Hematopoietic multipotent progenitor cell treated with erythropoietin and hydrocortisone succinate and interleukin-3 and kit ligand, for 6 days (in vitro differentiated cells): ENCODE measurements around the gene SLC50A1.
"Not testable (repeated sequence)": the region's sequence is repeated elsewhere in the genome, so short reads cannot be mapped to it uniquely, and the experiment has no call there.

Experiments used
- DNase-seq: peaks from one replicate; pipeline ENCODE4 v3.0.0-alpha.2; 2015

The SLC50A1 gene

DNA sequence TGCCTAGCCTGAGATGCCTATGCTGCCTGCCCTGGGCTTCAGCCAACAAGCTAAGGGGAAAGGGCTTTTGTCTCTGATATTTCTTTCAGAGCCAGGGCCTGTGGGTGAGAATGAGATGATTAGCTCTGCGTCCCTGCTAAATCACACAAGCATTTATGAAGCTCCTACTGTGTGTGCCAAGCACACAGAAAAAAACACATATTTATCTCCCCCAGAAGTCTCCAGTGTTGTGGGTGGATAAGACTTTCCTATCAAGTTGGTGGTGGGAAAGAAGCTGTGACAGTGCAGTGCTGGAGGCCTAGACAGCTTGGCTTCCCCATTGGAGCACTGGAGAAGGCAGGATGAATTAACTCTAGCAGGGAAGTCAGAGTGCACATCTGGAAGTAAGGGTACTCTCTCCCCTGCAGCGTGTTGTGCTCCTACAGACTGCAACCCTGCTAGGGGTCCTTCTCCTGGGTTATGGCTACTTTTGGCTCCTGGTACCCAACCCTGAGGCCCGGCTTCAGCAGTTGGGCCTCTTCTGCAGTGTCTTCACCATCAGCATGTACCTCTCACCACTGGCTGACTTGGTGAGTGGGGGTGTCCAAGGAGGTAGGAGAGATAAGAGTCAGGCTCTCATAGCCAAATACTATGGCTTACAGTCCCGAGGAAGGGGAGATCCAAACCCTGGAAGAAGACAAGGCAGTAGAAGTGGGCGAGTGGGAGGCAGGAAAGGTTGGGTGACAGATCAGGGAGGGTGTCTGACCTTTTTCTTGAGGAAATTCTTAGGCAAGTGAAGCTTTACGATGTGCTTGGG is 1.7 kb downstream of the SLC50A1 start:
- DNase-seq: peak; percentile 68

DNA sequence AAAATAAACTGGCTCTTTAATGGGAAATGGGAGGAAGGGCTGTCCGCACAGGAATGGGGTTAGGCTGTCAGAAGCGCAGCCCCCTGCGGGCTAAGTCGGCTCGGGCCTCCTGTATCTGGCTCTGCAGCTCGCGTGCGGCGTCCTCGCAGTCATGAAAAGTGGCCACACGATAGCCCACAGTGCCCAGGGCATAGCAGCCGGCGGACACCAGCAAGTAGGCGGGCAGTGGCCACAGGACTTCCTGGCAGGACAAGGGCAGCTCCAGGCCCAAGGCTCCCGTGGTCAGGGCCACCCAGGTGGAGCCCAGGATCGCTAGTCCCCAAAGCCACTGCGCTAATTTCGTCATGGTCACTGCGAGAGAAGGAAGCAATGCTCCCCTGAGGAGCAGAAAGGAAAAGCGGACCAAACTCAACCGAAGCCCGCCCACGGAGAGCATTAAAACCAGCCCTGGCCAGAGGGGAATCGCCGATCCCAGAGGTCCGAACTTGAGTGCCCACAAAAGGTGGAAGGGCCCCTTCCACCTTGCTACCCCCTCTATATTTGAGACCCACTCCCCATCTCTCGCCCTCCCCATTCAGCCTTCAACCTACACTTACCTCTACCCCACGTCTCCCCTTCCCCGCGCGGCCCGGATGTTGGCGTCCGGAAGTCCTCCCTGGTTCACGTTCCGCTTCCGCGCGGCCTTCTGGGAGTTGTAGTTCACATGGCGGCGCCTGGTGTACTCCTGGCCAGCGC is 4.4 kb downstream of the SLC50A1 start, which contains the start of gene DPM3:
Gene DPM3, minus strand, starts transcription at position 637 of the 735 bp plus-strand sequence. Its CDS starts 291 bp downstream, at position 346.
- DNase-seq: peak; percentile 94

DNA sequence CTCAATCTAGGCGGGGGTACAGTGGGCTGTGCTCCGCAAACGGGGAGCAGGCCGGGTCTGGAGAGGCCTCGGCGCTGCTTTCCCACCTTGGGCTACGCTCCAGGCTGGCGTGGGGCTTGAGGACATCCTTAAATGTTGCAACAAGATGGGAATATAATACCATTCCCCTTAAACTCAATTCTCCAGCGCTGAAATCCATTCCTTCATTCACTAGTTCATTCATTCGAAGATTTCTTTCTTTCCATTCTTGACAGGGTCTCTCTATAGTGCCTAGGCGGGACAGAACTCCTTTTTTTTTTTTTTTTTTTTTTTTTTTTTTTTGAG is 4.9 kb downstream of the SLC50A1 start:
- DNase-seq: no peak

DNA sequence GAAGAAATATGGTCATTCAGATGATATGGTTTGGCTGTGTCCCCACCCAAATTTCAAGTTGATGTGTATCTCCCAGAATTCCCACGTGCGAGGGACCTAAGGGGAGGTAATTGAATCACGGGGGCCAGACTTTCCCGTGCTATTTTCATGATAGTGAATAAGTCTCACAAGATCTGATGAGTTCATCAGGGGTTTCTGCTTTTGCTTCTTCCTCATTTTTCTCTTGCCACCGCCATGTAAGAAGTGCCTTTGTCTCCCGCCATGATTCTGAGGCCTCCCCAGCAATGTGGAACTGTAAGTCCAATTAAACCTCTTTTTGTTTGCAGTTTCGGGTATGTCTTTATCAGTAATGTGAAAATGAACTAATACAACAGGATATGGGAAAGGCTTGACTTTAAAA is 6.1 kb downstream of the SLC50A1 start:
- DNase-seq: no peak

DNA sequence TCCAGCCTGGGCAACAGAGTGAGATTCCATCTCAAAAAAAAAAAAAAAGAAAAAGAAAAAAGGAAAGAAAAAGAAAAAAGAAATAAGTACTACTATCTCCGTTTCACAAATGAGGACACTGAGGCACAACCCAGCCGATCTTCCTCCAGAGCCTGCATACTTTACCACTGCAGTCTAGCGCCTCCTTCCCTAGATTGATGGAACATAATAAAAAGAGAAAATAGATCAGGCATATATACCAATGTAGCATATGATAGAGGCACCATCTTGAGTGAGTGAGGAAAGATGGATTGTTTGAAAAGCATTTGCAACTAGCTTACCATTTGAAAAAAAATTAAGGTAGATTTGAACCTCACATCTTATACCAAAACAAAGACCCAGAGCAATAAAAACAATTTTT is 9.8 kb downstream of the SLC50A1 start:
- DNase-seq: no peak

DNA sequence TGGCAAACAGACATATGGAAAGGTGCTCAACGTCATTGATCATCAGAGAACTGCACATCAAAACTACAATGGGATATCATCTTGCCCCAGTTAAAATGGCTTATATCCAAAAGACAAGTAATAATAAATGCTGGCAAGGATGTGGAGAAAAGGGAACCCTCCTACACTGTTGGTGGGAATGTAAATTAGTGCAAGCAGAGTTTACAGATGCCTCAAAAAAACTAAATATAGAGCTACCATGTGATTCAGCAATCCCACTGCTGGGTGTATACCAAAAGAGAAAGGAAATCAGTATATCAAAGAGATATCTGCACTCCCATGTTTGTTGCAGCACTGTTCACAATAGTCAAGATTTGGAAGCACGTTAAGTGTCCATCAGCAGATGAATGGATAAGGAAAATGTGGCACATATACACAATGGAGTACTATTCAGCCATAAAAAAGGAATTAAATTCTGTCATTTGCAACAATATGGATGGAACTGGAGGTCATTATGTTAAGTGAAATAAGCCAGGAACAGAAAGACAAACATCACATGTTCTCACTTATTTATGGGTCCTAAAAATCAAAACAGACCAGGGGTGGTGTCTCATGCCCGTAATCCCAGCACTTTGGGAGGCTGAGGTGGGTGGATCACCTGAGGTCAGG is 20.5 kb downstream of the SLC50A1 start:
- DNase-seq: not testable (repeated sequence)

DNA sequence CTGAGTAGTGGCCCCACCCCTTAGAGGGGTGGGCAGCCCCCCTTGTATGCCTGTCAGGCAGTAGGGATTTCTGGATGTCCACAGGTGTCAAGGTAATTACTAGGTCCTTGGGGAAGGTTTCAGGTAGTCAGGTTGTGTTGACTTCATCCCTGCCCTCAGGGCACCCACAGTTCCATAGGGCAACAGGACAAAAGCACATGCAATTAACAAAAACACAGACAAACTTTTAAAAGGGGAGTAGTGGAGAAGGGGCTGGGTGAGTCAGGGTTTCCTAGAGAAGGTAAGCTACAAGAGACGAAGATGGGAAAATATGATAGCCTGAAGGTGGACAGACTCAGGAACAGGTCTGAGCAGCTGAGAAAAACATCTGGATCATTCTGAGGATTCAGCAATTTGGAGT is 23.3 kb downstream of the SLC50A1 start:
- DNase-seq: no peak

DNA sequence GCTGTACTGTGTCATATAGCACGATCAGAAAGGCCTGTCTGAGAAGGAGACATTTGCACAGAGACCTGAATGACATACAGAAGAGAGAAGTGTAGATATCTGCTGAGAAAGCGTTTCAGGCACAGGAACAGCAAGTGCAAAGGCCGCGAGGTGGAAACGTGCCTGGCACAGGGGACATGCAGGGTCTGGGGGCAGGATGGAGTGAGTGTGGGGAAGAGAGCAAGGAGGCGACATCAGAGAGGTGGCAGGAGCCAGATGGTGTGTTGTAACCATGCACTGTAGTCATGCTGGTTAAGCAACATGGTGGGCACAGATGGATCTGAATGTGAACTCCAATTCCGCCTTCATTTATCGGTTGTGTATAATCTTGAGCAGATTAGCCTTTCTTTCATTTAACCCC is 24.5 kb downstream of the SLC50A1 start:
- DNase-seq: no peak

DNA sequence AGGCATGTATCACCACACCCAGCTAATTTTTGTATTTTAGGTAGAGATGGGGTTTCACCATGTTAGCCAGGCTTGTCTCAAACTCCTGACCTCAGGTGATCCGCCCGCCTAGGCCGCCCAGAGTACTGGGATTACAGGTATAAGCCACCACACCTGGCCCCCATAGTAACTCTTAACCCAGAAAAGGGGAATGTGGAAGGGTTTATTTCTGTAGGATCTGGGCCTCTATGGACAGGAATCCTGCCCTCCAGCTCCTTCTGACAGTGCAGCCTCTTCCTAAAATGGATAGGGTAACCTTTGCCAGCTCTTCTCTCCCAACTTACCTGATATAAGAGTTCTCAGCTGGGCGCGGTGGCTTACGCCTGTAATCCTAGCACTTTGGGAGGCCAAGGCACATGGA is 27.0 kb downstream of the SLC50A1 start:
- DNase-seq: not testable (repeated sequence)

DNA sequence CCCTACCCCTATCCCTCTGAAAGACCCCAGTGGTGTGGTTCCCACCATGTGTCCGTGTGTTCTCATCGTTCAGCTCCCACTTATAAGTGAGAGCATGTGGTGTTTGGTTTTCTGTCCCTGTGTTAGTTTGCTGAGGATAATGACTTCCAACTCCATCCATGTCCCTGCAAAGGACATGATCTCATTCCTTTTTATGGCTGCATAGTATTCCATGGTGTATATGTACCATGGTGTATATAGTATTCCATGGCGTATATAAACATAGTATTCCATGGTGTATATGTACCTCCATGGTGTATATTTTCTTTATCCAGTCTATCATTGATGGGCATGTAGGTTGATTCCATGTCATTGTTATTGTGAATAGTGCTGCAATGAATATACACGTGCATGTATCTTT is 28.1 kb downstream of the SLC50A1 start:
- DNase-seq: not testable (repeated sequence)

DNA sequence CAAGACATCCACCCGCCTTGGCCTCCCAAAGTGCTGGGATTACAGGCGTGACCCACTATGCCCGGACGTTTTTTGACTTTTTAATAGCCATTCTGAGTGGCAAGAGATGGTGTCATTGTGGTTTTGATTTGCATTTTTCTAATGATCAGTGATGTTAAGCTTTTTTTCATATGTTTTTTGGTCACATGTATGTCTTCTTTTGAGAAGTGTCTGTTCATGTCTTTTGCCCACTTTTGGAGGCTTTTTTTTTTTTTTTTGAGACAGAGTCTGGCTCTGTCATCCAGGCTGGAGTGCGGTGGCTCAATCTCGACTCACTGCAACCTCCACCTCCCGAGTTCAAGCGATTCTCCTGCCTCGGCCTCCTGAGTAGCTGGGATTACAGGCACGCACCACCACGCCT is 29.0 kb downstream of the SLC50A1 start:
- not testable (repeated sequence) for DNase-seq

DNA sequence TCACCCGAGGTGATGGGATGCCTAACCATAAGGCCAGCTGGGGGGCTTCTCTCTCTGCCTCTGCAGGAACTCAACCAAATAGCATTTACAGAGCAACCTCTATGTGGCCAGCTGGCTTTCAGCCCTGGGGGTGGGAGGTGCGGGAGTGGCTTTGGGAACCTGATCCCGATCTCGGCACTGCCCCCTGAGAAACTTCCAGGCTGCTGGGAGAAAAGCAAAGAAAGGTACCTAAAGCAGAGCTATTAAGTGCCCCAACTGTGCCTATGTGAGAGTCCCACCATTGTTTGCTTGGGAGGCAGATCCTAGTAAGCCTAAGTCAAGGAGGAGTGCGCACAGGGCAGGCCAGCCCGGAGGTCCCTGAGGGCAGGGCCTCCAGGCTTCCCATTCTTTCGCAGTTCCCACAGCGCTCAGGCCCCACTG is 30.4 kb downstream of the SLC50A1 start:
- DNase-seq: no peak

DNA sequence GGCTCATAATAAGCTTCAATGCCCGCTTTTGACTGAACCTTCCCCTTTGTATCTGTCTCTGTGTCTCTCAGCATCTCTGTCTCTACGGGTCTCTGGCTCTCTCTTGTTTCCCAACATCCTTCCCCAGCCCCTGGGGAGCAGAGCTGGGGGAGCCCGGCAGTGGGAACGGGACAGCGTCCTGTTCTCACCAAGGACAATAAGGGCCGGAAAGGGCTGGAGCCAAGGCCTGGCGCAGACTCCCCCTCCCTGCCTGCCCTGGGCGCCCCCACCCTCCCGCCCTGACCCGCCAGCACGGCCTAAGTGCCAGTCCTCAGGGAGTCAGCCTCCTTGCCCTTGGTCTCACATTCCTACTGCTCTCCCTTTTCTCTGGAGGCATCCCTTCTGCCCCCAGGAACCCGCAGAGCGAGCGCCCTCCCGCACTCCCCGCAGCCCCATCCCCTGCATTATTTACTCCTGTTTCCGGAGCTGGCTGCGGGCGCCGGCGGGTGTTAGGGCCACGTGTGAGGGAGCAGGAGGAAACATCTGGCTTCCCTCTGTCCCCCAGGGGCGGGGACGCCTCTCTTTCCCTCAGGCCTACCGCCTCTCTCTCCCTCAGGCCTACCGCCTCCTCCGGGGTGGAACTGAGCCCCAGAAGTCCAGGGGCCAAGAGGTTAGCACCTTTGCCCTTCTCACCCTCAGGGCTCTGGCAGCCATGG is 31.0 kb downstream of the SLC50A1 start:
- DNase-seq: peak; percentile 56

DNA sequence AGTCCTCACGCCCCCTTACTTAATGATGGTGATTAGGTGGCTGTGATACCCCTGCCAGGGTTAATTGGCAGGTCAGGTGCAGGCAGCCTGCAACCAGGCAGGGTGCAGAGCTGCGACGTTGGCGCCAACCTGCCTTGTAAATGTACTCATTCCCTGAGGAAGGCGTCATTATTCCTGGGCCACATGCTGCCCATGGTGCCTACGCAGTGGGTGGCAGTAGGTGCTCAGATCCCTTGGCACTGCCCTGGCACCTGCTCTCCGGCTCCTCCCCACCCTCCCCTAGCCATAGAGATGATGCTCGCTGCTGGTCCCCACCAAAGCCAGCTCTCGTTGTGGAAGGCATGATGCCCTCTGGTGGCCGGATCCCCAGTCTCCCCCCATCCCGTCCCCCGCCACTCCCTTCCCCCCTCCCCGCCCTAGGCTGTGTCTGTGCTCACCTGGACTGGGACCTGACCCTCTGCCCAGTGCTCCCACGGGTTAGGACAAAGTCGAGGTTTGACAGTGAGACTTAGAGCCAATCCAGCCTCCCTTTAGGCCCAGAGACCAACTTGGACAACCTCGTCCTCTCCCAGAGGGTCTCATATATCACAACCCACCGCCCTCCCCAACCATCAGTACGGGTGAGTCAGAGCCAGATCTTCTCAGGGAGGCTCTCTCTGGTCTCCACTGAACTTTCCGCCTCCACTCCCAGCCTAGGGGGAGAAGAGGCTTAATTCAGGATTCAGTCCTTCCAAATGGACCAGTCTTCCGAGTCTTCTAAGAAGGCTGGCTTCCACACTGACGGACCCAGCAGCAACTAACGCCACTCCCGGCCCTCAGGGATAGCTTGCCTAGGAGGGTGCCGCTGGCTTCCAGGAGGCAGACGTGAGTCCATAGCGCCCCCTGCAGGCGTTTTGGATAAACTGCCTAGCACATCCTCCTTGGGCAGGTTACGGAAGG is 31.8 kb downstream of the SLC50A1 start:
- DNase-seq: peak; percentile 97

DNA sequence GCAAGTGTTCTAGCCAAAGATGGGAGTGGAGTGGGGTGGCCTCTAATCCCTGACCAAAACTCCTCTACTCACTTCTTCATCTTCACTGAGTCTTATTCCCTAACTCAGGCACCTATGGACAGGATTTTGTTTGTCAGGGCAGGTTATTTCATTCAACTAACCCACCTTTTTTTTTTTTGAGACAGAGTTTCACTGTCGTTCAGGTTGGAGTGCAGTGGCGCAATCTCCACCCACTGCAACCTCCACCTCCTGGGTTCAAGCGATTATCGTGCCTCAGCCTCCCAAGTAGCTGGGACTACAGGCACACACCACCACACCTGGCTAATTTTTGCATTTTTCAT is 32.4 kb downstream of the SLC50A1 start:
- not testable (repeated sequence) for DNase-seq

DNA sequence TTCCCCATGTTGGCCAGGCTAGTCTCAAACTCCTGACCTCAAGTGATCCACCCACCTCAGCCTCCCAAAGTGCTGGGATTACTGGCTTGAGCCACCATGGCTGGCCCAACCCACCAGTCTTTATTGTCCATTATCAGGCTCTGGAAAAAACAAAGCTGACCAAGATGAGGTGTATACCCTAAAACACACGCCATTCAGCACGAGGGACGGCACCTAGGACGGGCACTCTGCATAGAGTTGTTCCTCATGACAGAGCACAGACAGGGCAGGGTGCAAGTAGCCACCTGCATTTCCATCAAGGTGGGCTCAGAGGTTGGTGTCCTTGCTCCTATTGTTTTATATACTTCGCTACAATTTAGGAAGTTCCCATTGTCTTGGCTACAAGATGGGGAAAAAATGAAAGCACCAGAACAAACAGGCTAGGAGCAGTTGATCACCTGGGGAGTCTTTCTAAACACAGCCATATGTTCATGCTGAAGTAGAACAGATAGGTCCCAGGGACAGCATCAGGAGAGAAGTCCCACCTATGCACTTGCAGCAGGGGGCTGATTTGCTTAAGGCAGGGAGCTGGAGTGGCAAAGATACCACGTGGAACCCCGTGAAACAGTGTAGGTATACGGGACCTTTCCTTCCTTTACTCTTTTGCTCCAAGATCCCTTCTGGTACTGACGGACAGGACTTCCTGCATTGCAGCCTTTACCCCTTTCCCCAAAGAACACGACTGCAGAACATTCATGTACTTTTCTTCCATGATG is 33.0 kb downstream of the SLC50A1 start:
- DNase-seq: no peak

DNA sequence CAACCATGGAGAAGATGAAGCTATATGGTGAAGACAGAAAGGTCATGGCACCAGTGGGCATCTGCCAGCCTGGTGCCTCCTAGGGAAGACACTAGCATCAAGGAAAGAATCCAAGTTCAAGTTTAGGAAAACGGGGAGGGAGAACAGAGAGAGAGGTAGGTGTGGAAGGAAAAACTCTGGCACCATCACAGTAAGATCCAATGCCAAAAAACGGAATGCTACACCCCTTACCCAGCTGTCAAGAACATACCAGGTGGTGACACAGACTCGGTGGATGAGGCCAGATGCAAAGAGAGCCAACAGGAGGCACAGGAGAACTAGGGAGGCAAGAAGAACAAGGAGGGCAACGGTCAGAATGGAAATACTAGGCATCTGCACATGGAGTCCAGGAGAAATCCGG is 33.9 kb downstream of the SLC50A1 start:
- DNase-seq: no peak

DNA sequence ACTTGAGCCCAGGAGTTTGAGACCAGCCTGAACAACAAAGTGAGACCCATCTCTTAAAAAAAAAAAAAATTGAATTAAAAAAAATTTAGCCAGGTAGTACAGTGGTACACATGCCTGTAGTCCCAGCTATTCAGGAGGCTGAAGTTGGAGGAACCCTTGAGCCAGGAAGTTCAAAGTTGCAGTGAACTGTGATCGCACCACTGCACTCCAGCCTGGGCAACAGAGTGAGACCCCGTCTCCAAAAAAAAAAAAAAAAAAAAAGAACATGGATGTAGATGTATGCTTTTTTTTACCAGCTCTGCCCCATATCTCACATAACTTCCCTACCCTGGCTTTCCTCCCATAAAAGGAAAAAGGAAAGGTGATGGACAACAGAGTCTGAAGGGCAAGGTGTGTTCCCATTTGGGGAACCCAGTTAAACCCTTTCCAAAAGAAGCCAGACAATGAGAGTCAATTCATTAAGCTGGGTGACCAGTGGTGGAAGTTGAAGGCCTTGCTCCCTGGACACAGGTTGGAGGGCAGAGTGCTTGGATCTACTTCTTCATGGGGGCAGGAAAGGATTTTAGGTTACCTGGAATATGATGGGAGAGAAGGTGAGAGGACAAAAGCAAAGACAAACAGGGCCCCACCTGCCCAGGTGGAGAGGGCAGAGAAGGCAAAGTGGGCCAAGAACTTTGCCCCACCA is 34.6 kb downstream of the SLC50A1 start:
- no peak for DNase-seq

DNA sequence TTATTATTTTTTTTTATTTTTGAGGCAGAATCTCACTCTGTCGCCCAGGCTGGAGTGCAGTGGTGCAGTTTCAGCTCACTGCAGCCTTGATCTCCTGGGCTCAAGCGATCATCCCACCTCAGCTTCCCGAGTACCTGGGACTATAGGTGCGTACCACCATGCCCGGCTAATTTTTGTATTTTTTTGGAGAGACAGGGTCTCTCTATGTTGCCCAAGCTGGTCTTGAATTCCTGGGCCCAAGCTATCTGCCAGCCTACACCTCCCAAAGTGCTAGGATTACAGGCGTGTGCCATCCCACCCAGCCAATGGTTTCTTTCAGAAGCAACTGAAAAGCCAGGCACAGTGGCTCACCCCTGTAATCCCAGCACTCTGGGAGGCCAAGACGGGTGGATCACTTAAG is 35.2 kb downstream of the SLC50A1 start:
- no peak for DNase-seq

DNA sequence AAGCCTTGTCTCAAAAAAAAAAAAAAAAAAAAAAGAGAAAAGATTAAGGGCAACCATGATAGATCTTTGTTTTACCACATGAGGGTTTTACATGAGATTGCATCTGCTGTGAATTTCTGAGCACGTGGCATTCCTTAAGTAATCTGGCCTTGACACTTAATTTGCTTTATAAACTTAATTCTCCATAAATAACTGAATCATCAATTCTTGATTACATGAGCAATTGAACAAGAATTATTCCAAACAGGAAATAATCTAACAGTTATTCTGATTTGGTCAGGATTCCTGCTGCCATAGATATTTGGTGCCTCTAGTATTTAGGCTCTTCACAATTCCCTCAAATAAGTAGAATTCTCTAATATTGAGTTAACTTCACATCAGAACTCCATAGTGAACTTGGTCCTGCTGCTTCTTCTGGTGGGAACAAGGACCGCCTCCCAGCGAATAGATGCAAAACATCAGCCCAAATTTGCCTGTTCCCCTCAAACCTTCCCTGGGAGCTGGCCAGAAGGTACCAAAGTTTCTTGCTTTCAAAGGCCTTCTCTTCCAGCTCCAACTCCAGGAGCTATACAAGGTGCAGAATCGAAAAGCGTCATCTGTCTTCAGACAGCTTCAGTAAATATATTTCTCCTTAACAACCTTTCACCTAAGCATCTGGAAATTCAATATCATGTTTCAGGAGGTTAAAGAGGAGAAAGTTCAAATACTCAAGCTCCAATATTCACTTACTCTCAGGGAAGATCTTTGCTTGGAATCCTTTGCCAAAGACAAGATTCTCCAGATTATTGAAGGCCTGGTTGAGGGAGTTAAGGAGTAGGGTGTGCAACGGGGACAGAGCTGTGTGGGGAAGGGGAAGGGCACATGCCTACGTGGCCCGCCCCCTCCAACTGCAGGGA is 36.4 kb downstream of the SLC50A1 start:
- no peak for DNase-seq
